Parathyroid adenoma (tissue), 2 donors: ENCODE data around the gene GRIN2A.

Source experiments
- H2AFZ ChIP-seq: fragments of 300-600 bp; sonication (generic); one replicate; pipeline ENCODE4 v1.7.0; 2017; ENCODE audit warnings: antibody characterized with exemption, mild to moderate bottlenecking
- H3K27ac ChIP-seq: fragments of 300-600 bp; sonication (generic); one replicate; pipeline ENCODE4 v1.7.0; 2017
- H3K27me3 ChIP-seq: fragments of 300-600 bp; sonication (generic); one replicate; pipeline ENCODE4 v1.7.0; 2017; ENCODE audit warnings: low read length; ENCODE audit not compliant: control insufficient read depth, insufficient read depth
- H3K36me3 ChIP-seq: fragments of 300-600 bp; sonication (generic); one replicate; pipeline ENCODE4 v1.7.0; 2017; ENCODE audit warnings: low read length; ENCODE audit not compliant: control insufficient read depth, insufficient read depth
- H3K4me1 ChIP-seq: fragments of 300-600 bp; sonication (generic); one replicate; pipeline ENCODE4 v1.7.0; 2017; ENCODE audit warnings: control low read depth
- H3K4me2 ChIP-seq: fragments of 300-600 bp; sonication (generic); one replicate; pipeline ENCODE4 v1.7.0; 2017; ENCODE audit warnings: low read length
- H3K4me3 ChIP-seq: fragments of 300-600 bp; sonication (generic); one replicate; pipeline ENCODE4 v1.7.0; 2017; ENCODE audit warnings: low read depth, low read length
- H3K79me2 ChIP-seq: fragments of 300-600 bp; sonication (generic); one replicate; pipeline ENCODE4 v1.7.0; 2017; ENCODE audit warnings: control low read depth
- H3K9ac ChIP-seq: fragments of 300-600 bp; sonication (generic); one replicate; pipeline ENCODE4 v1.7.0; 2017; ENCODE audit warnings: mild to moderate bottlenecking
- H3K9me3 ChIP-seq: fragments of 300-600 bp; sonication (generic); one replicate; pipeline ENCODE4 v1.7.0; 2017; ENCODE audit warnings: low read length; ENCODE audit not compliant: control insufficient read depth
- CTCF ChIP-seq: fragments of 300-600 bp; sonication (generic); IDR thresholded peaks from one replicate; pipeline ENCODE4 v1.7.0; 2017; ENCODE audit warnings: antibody characterized with exemption, mild to moderate bottlenecking
- donor health status: primary hyperparathyroidism.

Gene GRIN2A

GRCh38 chr16:10171221-10171620, 11.0 kb downstream of the GRIN2A start:
- no peaks in the 10 kb centered on the region for H3K79me2 ChIP-seq
- H2AFZ ChIP-seq = no peak overlapping the region
- H3K27me3 ChIP-seq = no peaks in the 10 kb centered on the region
- TF ChIP-seq CTCF = no peak
- H3K4me2 ChIP-seq = no peak overlapping the region
- H3K4me3 ChIP-seq = no peak overlapping the region
- H3K36me3 ChIP-seq = no peaks in the 10 kb centered on the region
- no peaks in the 10 kb centered on the region for H3K4me1 ChIP-seq
- no peak overlapping the region for H3K27ac ChIP-seq
- H3K9ac ChIP-seq = no peak overlapping the region
- no peaks in the 10 kb centered on the region for H3K9me3 ChIP-seq

- no peak overlapping the region for H2AFZ ChIP-seq
- H3K27ac ChIP-seq = no peak overlapping the region
- no peak overlapping the region for H3K9ac ChIP-seq
- H3K9me3 ChIP-seq = no peaks in the 10 kb centered on the region
- no peak overlapping the region for H3K4me3 ChIP-seq
- no peak overlapping the region for H3K4me2 ChIP-seq
- H3K36me3 ChIP-seq = no peaks in the 10 kb centered on the region
- no peak for TF ChIP-seq CTCF
- H3K27me3 ChIP-seq = no peaks in the 10 kb centered on the region
- H3K4me1 ChIP-seq = no peaks in the 10 kb centered on the region
- H3K79me2 ChIP-seq = no peaks in the 10 kb centered on the region
These were observed 12.3 kb downstream of the GRIN2A start for GRCh38 chr16:10169904-10170410.

- no peak overlapping the region for H3K4me3 ChIP-seq
- H3K27ac ChIP-seq = no peak overlapping the region
- H3K9ac ChIP-seq = no peak overlapping the region
- no peaks in the 10 kb centered on the region for H3K79me2 ChIP-seq
- no peaks in the 10 kb centered on the region for H3K4me1 ChIP-seq
- no peaks in the 10 kb centered on the region for H3K36me3 ChIP-seq
- no peaks in the 10 kb centered on the region for H3K9me3 ChIP-seq
- TF ChIP-seq CTCF = no peak
- H3K27me3 ChIP-seq = no peaks in the 10 kb centered on the region
- no peak overlapping the region for H2AFZ ChIP-seq
- H3K4me2 ChIP-seq = no peak overlapping the region
These were observed 13.2 kb downstream of the GRIN2A start for GRCh38 chr16:10169031-10169430.

GRCh38 chr16:10168258-10168657, 14.0 kb downstream of the GRIN2A start:
- Histone ChIP-seq H3K4me1 (no peaks in the 10 kb centered on the region), H3K36me3 (no peaks in the 10 kb centered on the region), H3K79me2 (no peaks in the 10 kb centered on the region), H3K4me2 (no peak overlapping the region), H3K27ac (no peak overlapping the region), H3K27me3 (no peaks in the 10 kb centered on the region), H3K4me3 (no peak overlapping the region), H2AFZ (no peak overlapping the region), H3K9me3 (no peaks in the 10 kb centered on the region), H3K9ac (no peak overlapping the region)
- no peak for TF ChIP-seq CTCF

- H3K9me3 ChIP-seq = no peaks in the 10 kb centered on the region
- H2AFZ ChIP-seq = no peak overlapping the region
- no peak overlapping the region for H3K9ac ChIP-seq
- no peaks in the 10 kb centered on the region for H3K79me2 ChIP-seq
- H3K4me1 ChIP-seq = no peaks in the 10 kb centered on the region
- no peak overlapping the region for H3K4me2 ChIP-seq
- no peaks in the 10 kb centered on the region for H3K27me3 ChIP-seq
- H3K36me3 ChIP-seq = no peaks in the 10 kb centered on the region
- H3K4me3 ChIP-seq = no peak overlapping the region
- no peak for TF ChIP-seq CTCF
- no peak overlapping the region for H3K27ac ChIP-seq
These were observed 16.6 kb downstream of the GRIN2A start for GRCh38 chr16:10165643-10166042.
